K562 (cell line): ENCODE results near the gene C17orf78. TPM values are rescaled to one million over a fixed set of nuclear protein-coding genes. Genes with fewer than 3 reads are reported as not detected.

Experiments
- ETV1 ChIP-seq: fragments of 450-650 bp; conservative IDR thresholded peaks from 2 replicates; pipeline ENCODE4 v1.6.1; 2016; ENCODE audit warnings: missing genetic modification characterization, control low read depth, low read depth, missing compliant biosample characterization
- POLR2AphosphoS2 ChIP-seq: IDR thresholded peaks from 2 replicates; pipeline ENCODE4 v1.6.1; 2012; ENCODE audit warnings: low read length, improper control_type of control experiment
- PRDM10 ChIP-seq: fragments of 450-650 bp; IDR thresholded peaks from 2 replicates; pipeline ENCODE4 v1.6.1; 2018; ENCODE audit not compliant: partially characterized antibody
- TGIF2 ChIP-seq: sonication (generic); formaldehyde crosslinking; IDR thresholded peaks from 2 replicates; pipeline ENCODE4 v1.8.1; 2022; ENCODE audit warnings: mild to moderate bottlenecking, missing genetic modification reagents, moderate library complexity
- ZNF395 ChIP-seq: fragments of 200-800 bp; sonication (Bioruptor generic); IDR thresholded peaks from 2 replicates; pipeline ENCODE4 v1.6.1; 2017; ENCODE audit warnings: missing genetic modification characterization, missing compliant biosample characterization
- ZNF584 ChIP-seq: fragments of 200-800 bp; sonication (Bioruptor generic); IDR thresholded peaks from 2 replicates; pipeline ENCODE4 v1.6.1; 2016; ENCODE audit warnings: low read depth, mild to moderate bottlenecking, missing genetic modification characterization, missing compliant biosample characterization
- ZNF764 ChIP-seq: fragments of 250-450 bp; sonication (Bioruptor Pico); IDR thresholded peaks from 2 replicates; pipeline ENCODE4 v1.4.0; 2020; ENCODE audit warnings: low read depth, mild to moderate bottlenecking, moderate library complexity
- polyA plus RNA-seq, 8 experiments: library from polyadenylated mRNA; depleted of rRNA in 4 of 8; stranded (reverse) in 5 of 8; unstranded in 3 of 8; fragments of >200 nt; fragmentation: Nextera tagmentation in 2 of 8; fragmentation: Illumina TruSeq in 1 of 8; extraction: Ambion mirVana in 2 of 8; extraction: Trizol in 1 of 8; gene quantifications; 2 replicates each; pipeline versions ENCODE4 v1.2.1 to v1.2.3, GENCODE V29; 2011 to 2014; ENCODE audit warnings: inconsistent platforms in 1 of 8, missing spikeins in 1 of 8
- total RNA-seq, 7 experiments: library from RNA; depleted of rRNA in 6 of 7; stranded (reverse); fragments of >200 nt in 6 of 7; fragmentation: Illumina TruSeq in 2 of 7; extraction: Trizol in 2 of 7; gene quantifications; 2 replicates each; pipeline versions ENCODE4 v1.2.1 to v1.2.3, GENCODE V29; 2011 to 2021; ENCODE audit warnings: low replicate concordance in 1 of 7
- TF ChIP-seq, protein P1 (sequence below), 2 experiments: fragments of 450-650 bp in 1 of 2; sonication (generic) in 1 of 2; formaldehyde crosslinking in 1 of 2; IDR thresholded peaks in 1 of 2; conservative IDR thresholded peaks in 1 of 2; 2 replicates each; pipeline versions ENCODE4 v1.6.1 to v1.8.1; 2016 to 2023; ENCODE audit warnings: mild to moderate bottlenecking in 2 of 2, moderate library complexity in 2 of 2, inconsistent platforms in 1 of 2, missing genetic modification reagents in 1 of 2
- TF ChIP-seq, protein P2 (sequence below), 2 experiments: fragments of 450-650 bp; conservative IDR thresholded peaks; 2 replicates each; pipeline ENCODE4 v1.6.1; 2017; ENCODE audit warnings: mild to moderate bottlenecking in 2 of 2, moderate library complexity in 2 of 2
- TF ChIP-seq, protein P3 (sequence below): fragments of 450-650 bp; IDR thresholded peaks from 2 replicates; pipeline ENCODE4 v1.6.1; 2017; ENCODE audit warnings: antibody characterized with exemption, mild to moderate bottlenecking
- TF ChIP-seq, protein P4 (sequence below): sonication (generic); IDR thresholded peaks from 2 replicates; pipeline ENCODE4 v1.6.1; 2016

C17orf78 gene
- total and polyA plus RNA-seq, 9 of the 15 experiments (the other 6 are each of a cell fraction or from before 2014, with no cell fraction given): not detected

GRCh38 chr17:37406635-37407461 lies 31.1 kb downstream of the C17orf78 start, which contains the start of the genes ACACA and TADA2A (continued):
- TF ChIP-seq, protein P1, sequence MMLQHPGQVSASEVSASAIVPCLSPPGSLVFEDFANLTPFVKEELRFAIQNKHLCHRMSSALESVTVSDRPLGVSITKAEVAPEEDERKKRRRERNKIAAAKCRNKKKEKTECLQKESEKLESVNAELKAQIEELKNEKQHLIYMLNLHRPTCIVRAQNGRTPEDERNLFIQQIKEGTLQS (IDR thresholded peaks at IDR 0.05): no peak
- TF ChIP-seq, protein P1 (CRISPR knock-in tag; conservative IDR thresholded peaks at IDR 0.05): no peak
- TF ChIP-seq, protein P2, sequence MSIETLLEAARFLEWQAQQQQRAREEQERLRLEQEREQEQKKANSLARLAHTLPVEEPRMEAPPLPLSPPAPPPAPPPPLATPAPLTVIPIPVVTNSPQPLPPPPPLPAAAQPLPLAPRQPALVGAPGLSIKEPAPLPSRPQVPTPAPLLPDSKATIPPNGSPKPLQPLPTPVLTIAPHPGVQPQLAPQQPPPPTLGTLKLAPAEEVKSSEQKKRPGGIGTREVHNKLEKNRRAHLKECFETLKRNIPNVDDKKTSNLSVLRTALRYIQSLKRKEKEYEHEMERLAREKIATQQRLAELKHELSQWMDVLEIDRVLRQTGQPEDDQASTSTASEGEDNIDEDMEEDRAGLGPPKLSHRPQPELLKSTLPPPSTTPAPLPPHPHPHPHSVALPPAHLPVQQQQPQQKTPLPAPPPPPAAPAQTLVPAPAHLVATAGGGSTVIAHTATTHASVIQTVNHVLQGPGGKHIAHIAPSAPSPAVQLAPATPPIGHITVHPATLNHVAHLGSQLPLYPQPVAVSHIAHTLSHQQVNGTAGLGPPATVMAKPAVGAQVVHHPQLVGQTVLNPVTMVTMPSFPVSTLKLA (conservative IDR thresholded peaks at IDR 0.05): peak in 1 of 2 experiments; percentile 58; a peak in 2 of 4 replicates
- no peak for TF ChIP-seq ZNF584
- TF ChIP-seq ZNF764: no peak
- no peak for TF ChIP-seq PRDM10
- TF ChIP-seq, protein P3, sequence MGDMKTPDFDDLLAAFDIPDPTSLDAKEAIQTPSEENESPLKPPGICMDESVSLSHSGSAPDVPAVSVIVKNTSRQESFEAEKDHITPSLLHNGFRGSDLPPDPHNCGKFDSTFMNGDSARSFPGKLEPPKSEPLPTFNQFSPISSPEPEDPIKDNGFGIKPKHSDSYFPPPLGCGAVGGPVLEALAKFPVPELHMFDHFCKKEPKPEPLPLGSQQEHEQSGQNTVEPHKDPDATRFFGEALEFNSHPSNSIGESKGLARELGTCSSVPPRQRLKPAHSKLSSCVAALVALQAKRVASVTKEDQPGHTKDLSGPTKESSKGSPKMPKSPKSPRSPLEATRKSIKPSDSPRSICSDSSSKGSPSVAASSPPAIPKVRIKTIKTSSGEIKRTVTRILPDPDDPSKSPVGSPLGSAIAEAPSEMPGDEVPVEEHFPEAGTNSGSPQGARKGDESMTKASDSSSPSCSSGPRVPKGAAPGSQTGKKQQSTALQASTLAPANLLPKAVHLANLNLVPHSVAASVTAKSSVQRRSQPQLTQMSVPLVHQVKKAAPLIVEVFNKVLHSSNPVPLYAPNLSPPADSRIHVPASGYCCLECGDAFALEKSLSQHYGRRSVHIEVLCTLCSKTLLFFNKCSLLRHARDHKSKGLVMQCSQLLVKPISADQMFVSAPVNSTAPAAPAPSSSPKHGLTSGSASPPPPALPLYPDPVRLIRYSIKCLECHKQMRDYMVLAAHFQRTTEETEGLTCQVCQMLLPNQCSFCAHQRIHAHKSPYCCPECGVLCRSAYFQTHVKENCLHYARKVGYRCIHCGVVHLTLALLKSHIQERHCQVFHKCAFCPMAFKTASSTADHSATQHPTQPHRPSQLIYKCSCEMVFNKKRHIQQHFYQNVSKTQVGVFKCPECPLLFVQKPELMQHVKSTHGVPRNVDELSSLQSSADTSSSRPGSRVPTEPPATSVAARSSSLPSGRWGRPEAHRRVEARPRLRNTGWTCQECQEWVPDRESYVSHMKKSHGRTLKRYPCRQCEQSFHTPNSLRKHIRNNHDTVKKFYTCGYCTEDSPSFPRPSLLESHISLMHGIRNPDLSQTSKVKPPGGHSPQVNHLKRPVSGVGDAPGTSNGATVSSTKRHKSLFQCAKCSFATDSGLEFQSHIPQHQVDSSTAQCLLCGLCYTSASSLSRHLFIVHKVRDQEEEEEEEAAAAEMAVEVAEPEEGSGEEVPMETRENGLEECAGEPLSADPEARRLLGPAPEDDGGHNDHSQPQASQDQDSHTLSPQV: peak; percentile 85
- TF ChIP-seq, protein P4, sequence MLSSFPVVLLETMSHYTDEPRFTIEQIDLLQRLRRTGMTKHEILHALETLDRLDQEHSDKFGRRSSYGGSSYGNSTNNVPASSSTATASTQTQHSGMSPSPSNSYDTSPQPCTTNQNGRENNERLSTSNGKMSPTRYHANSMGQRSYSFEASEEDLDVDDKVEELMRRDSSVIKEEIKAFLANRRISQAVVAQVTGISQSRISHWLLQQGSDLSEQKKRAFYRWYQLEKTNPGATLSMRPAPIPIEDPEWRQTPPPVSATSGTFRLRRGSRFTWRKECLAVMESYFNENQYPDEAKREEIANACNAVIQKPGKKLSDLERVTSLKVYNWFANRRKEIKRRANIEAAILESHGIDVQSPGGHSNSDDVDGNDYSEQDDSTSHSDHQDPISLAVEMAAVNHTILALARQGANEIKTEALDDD: no peak
- TF ChIP-seq TGIF2 (CRISPR knock-in tag): no peak
- peak; percentile 60; the same call in 1 of the 2 replicates for TF ChIP-seq POLR2AphosphoS2
- peak; percentile 48; the same call in 1 of the 2 replicates for TF ChIP-seq ZNF395 (CRISPR knock-in tag)
- TF ChIP-seq ETV1: 0 out of 2 replicates have a peak, but pooled peaks have one; percentile 30
